ENCODE measurements around the gene SLC19A3. TPM values are rescaled to one million over a fixed set of nuclear protein-coding genes. Genes with fewer than 3 reads are reported as not detected.

Gene SLC19A3
- total RNA-seq, 2 experiments from 2014 or later, result not detected

GRCh38 chr2:227643990-227644551, 73.8 kb downstream of the SLC19A3 start:
- no peak overlapping the region for H3K27ac Mint-ChIP-seq
- ChIA-PET CTCF (interaction anchor here (0.7 to 0.9 kb wide), 2 partner anchors 15 to 170 kb away, joined by 3 read pairs; no protein-coding TSS in a partner anchor), POLR2A (no interaction called here)
- no peaks in the 10 kb centered on the region for H3K36me3 Mint-ChIP-seq (ENCODE audit: low read depth)
- H3K9me3 Mint-ChIP-seq, result no peaks in the 10 kb centered on the region
- DNase-seq, result no peak
- no peaks in the 10 kb centered on the region for H3K4me1 Mint-ChIP-seq
- peaks cover 15% of the 10 kb centered on the region for H3K27me3 Mint-ChIP-seq
- H3K4me3 Mint-ChIP-seq, result no peak overlapping the region

GRCh38 chr2:227642656-227643055, 75.2 kb downstream of the SLC19A3 start:
- Mint-ChIP-seq H3K4me3 (no peak overlapping the region), H3K9me3 (no peaks in the 10 kb centered on the region), H3K4me1 (no peaks in the 10 kb centered on the region), H3K27ac (no peak overlapping the region), H3K36me3 (ENCODE audit: low read depth) (no peaks in the 10 kb centered on the region), H3K27me3 (peaks cover 10% of the 10 kb centered on the region)
- ChIA-PET CTCF (no interaction called here), POLR2A (no interaction called here)
- DNase-seq, result no peak

DNA sequence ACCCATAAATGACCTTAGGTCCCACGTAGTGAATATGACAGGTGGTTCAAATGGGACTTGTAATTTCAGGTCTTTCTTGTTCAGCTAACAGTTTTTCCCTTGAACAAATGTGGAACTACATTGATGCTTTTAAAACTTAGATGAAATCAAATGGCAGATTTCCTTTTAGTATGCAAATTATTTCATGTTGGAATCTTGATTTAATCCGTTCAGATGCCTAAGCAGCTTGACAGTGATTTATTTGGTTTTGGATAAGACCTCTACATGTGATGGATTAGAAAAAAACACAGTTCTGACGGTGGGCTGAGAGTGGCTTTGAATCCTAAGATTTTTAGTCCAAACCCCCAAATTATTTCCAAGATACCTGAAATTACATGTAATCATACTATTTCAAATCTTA, 83.6 kb downstream of the SLC19A3 start:
- Mint-ChIP-seq H3K36me3 (ENCODE audit: low read depth) (no peaks in the 10 kb centered on the region), H3K4me1 (no peaks in the 10 kb centered on the region), H3K27me3 (peaks cover 27% of the 10 kb centered on the region), H3K9me3 (no peaks in the 10 kb centered on the region), H3K27ac (no peak overlapping the region), H3K4me3 (no peak overlapping the region)
- no peak for DNase-seq
- ChIA-PET POLR2A (no interaction called here), CTCF (interaction anchor here (1.0 kb wide), 1 partner anchor 24 kb away, joined by 4 read pairs; no protein-coding TSS in a partner anchor)

Other genes starting within 250 kb of the SLC19A3 start
- 10 to 100 TPM; 59.7 to 64.0 TPM for gene AGFG1, start 245.9 kb downstream of the SLC19A3 start, total RNA-seq
- gene SCYGR2, start 119.1 kb downstream of the SLC19A3 start, total RNA-seq, result not detected
- gene SCYGR3, start 103.2 kb downstream of the SLC19A3 start, total RNA-seq, result not detected
- not detected for gene SCYGR4, start 100.5 kb downstream of the SLC19A3 start, total RNA-seq
- gene SCYGR5, start 51.2 kb downstream of the SLC19A3 start, total RNA-seq, result not detected
- gene SCYGR6, start 6.7 kb upstream of the SLC19A3 start, total RNA-seq, result not detected
- gene SCYGR7, start 10.3 kb upstream of the SLC19A3 start, total RNA-seq, result not detected
- not detected for gene SCYGR8, start 27.9 kb upstream of the SLC19A3 start, total RNA-seq
- gene CCL20, start 95.8 kb upstream of the SLC19A3 start, total RNA-seq, result 1 to 10 TPM; 3.6 to 4.7 TPM
- not detected for gene DAW1, start 153.6 kb upstream of the SLC19A3 start, total RNA-seq